Measurements from ENCODE around the gene LGALS3BP.

- no peak for TF ChIP-seq CTCF (IDR thresholded peaks at IDR 0.05)
- no peak for TF ChIP-seq POLR2AphosphoS5 (IDR thresholded peaks at IDR 0.05)
- no peak for TF ChIP-seq POLR2A (IDR thresholded peaks at IDR 0.05)
These were observed 23.3 kb upstream of the LGALS3BP start for GRCh38 chr17:79002796-79003593.
